GM15510 (cell line): ENCODE data around the gene MKLN1.

Experiments
- POLR2A ChIP-seq: IDR thresholded peaks from 3 replicates; pipeline ENCODE4 v1.6.1; 2011; ENCODE audit warnings: borderline replicate concordance; ENCODE audit not compliant: insufficient read length; ENCODE audit errors: extremely low read depth

Gene MKLN1

DNA sequence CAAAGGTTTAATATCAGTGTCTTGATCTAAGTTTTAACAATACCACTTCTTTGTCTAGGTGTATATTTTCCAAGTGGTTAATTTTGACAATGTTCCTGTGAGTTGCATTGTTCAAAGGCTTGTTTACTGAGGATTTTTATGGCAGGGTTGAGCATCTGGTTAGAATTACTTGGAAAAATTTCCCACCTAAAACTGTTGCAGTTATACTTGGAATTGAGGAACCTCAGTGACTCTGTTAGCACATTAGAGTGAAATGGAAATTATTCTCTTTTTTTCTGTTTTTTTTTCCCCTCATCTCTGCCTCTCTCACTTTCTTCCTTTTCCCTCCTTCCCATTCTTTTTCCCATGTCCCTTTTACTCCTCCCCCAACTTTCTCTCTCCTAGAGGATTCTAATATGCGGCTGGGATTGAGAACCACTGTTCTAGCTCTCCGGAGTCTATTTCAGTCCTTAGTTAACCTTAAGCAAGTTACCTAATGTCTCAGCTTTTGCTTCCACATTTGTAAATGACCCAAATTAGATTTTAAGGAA lies 121.8 kb downstream of the MKLN1 start:
- TF ChIP-seq POLR2A: no peak

DNA sequence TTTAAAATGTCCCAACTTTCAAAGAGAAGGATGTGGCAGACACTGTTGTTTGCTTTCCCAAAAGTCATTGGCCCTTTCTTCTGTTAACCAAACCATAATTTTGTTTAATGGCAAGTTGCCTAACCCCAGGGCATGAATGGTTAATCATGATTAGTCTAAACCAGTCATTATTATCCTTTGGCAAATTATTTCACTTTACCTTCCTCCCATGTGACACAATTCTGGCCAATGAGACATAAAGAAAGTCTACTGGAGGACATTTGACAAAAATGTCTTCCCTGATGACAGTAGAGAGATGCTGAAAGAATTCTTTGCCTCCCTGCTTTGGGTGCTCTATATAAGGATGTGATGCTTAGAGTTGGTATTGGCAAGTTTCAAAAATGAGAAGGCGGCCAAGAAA lies 126.8 kb downstream of the MKLN1 start:
- TF ChIP-seq POLR2A: no peak

- no peak for TF ChIP-seq POLR2A
Observed at GRCh38 chr7:131455001-131455400, 127.3 kb downstream of the MKLN1 start.

- TF ChIP-seq POLR2A: no peak
Observed at GRCh38 chr7:131455546-131455945, 127.9 kb downstream of the MKLN1 start.

GRCh38 chr7:131456338-131456737 lies 128.7 kb downstream of the MKLN1 start:
- no peak for TF ChIP-seq POLR2A

- TF ChIP-seq POLR2A: no peak
Observed at GRCh38 chr7:131459256-131459655, 131.6 kb downstream of the MKLN1 start.

DNA sequence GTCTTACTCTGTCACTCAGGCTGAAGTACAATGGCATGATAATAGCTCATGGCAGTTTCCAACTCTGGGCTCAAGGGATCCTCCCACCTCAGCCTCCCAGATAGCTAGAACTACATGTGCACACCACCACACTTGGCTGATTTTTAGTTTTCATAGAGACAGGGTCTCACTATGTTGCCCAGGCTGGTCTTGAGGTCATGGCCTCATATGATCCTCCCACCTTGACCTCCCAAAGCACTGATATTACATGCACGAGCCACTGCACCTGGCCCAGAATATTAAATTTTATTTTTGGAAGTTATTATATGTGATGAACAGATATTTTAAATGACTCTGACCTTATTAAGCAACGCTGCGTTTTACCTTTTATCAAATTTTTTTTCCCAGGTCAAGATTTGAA lies 134.4 kb downstream of the MKLN1 start:
- TF ChIP-seq POLR2A: no peak

DNA sequence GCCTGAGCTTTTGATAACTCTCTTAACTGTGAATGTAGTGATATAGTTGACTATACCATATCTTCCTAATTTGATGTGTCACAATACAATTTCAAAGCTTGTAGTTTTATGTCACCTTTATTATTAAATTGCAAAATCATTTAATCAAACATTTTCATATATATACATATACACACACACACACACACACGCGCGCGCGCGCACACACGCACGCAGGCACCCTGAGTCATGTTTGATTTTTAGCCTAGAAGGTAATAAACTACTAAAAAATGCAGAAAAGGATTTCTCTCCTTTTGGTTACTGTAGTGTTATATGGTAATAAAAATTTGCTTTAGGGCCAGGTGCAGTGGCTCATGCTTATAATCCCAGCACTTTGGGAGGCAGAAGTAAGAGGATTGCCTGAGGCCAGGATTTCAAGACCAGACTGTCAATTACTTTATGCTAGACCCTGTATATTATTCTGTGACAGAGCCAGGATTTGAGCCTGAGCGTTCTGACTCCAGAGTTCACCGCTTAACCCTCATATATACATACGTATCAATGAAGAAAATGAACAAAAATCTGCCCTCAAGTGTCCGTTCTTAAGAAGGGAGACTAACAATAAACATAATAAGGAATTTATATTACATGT lies 139.2 kb downstream of the MKLN1 start:
- TF ChIP-seq POLR2A: no peak

- TF ChIP-seq POLR2A: no peak
Observed at GRCh38 chr7:131467788-131468187, 140.1 kb downstream of the MKLN1 start.

DNA sequence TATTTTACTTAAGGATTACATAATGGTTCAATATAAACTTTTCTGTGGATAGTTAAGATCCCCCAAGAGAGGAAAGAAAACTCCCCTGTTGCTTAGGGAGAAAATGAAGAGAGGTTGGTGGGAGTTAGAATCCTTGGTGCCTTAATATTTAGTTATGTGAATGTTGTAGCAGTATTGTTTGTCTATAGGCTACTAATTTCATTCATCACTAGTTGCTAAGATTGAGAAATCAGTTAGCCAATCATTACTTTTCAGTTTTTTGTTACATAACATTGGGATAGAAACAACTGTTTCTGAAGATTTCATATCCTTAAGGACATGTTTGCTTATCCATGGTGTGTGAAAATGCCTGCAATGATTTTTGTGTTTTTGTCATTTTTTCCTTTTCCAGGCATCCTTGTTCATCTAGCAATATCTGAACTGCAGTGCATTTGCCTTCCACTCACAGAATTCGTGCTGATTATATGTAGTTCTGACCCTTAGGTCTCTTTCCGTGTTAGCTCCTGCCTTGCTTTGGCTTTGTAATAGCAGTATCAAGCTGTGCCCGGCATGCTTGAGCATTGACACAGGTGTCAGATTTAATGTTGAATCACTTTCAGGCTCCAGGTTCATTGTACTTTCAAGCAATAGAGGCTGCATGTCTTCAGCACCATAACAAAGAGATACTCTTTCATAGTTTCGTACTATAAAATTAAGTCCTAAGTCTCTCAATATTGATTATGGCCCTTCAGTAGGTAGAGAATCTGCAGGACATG lies 143.8 kb downstream of the MKLN1 start:
- TF ChIP-seq POLR2A: no peak

DNA sequence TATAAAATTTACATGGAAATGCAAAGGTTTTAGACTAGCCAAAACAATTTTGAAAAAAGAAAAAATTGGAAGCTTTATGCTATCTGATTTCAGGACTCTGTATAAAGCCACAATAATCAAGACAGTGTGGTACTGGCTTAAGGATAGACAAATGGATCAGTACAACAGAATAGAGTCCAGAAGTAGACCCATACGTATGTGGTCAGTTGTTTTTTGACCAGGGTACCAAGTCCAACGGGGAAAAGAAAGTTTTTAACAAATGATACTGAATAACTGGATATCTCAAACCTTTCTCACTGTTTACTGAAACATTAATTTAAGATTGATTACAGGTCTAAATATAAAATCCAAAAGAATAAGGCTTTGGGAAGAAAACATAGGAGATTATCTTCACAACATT lies 149.1 kb downstream of the MKLN1 start:
- no peak for TF ChIP-seq POLR2A

DNA sequence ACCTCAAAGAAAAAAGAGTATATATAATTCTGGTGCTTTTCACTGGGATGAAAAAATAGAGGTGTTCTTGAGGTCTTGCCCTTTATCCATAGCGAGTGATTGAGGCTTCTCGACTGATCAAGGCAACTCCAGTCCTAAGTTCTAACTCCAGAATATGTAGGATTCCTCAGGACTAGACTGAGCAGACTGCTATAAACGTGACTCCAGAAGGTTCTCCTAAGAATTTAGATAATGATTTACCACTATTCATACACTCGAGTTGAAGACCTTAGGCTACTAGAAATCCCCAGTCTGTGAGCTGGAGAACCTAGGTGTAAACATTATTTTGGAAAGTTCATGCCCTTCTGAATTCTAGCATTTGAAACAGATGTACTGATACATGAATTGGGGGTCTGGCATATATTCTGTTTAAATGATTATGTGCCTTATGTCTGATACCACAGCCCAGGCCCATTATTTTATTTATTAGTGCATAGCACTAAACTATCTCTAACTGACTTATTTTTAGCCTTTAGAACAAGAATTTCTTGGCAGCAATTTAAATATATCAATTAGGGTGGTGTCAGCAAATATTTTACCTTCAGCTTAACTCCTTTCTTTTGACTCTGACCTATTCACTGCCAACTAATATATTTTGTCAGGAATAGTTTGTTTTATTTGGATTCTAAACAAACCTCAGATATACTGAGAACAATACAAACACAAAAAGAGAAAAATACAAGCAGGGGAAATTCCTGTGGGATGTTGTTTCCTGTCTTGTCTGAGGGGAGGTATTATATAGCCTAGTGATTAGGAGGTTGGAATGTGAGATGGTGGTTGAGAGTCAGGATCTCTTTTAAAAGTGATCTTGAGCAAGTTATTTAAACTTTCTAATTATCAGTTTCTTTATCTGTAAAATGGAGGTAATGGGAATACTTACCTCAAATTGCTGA lies 153.0 kb downstream of the MKLN1 start:
- no peak for TF ChIP-seq POLR2A

GRCh38 chr7:131482800-131483199 lies 155.1 kb downstream of the MKLN1 start:
- no peak for TF ChIP-seq POLR2A

DNA sequence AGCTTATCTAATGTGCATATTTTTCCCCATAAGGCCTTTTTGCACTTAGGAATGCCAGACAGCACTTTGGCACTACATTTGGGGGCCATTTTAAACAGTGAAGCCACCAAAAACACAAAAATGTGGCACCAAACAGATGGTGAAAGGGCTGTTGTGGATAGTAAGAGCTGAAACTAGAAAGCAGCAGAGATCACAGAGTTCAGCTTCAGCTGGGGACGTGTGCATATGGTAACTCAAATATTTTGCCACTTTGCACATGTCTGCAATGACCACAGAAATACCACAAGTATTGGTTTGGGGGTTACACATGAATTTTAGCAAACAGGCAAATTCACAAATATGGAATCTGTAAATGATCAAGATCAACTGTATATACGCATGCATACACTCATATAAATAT lies 155.9 kb downstream of the MKLN1 start:
- no peak for TF ChIP-seq POLR2A

GRCh38 chr7:131486346-131486745 lies 158.7 kb downstream of the MKLN1 start:
- TF ChIP-seq POLR2A: no peak
